Stimulated activated CD4-positive, alpha-beta T cell treated with anti-CD3 and anti-CD28 coated beads, Interleukin-4, amount 100 ng/mL, for 4 hours (primary cell): ENCODE data around the gene PLPPR3.
"Not testable (repeated sequence)": the region's sequence is repeated elsewhere in the genome, so short reads cannot be mapped to it uniquely, and the experiment has no call there.

Experiments
- DNase-seq, 2 experiments: peaks; one replicate each; pipeline ENCODE4 v3.0.0-alpha.2; 2020

PLPPR3 gene

GRCh38 chr19:853614-854220 is 32.0 kb upstream of the PLPPR3 start:
- DNase-seq, result not testable (repeated sequence)

GRCh38 chr19:853014-853585 is 31.3 kb upstream of the PLPPR3 start:
- DNase-seq, result no peak

- DNase-seq, result no peak
Measured at GRCh38 chr19:852136-853013, 30.6 kb upstream of the PLPPR3 start, which contains the start of gene ELANE. TSS of gene ELANE (plus strand) at chr19:852303. CDS start at chr19:852329, 26 bp downstream.

- DNase-seq, result no peak
Measured at GRCh38 chr19:850979-851335, 29.2 kb upstream of the PLPPR3 start.

GRCh38 chr19:850221-850978 is 28.6 kb upstream of the PLPPR3 start:
- no peak for DNase-seq

GRCh38 chr19:849195-849594 is 27.4 kb upstream of the PLPPR3 start:
- not testable (repeated sequence) for DNase-seq

GRCh38 chr19:848386-848921 is 26.7 kb upstream of the PLPPR3 start:
- no peak for DNase-seq

GRCh38 chr19:845707-846521 is 24.2 kb upstream of the PLPPR3 start:
- no peak for DNase-seq

GRCh38 chr19:844546-844971 is 22.8 kb upstream of the PLPPR3 start:
- DNase-seq, result no peak

GRCh38 chr19:843836-844545 is 22.2 kb upstream of the PLPPR3 start:
- no peak for DNase-seq

GRCh38 chr19:843180-843835 is 21.6 kb upstream of the PLPPR3 start:
- DNase-seq, result no peak

GRCh38 chr19:842802-843179 is 21.0 kb upstream of the PLPPR3 start:
- DNase-seq, result not testable (repeated sequence)

GRCh38 chr19:840519-841206 is 18.9 kb upstream of the PLPPR3 start, which contains the start of gene PRTN3:
TSS of gene PRTN3 (plus strand) at chr19:840999. CDS start at chr19:841009, 10 bp downstream.
- DNase-seq, result no peak

GRCh38 chr19:835210-835810 is 13.6 kb upstream of the PLPPR3 start:
- DNase-seq, result no peak

- DNase-seq, result no peak
Measured at GRCh38 chr19:834216-834615, 12.5 kb upstream of the PLPPR3 start.

GRCh38 chr19:831407-832369 is 9.9 kb upstream of the PLPPR3 start:
- DNase-seq, result no peak

GRCh38 chr19:829129-829758 is 7.5 kb upstream of the PLPPR3 start:
- no peak for DNase-seq
